HepG2 (cell line): ENCODE measurements around the gene CBLB. TPM values are rescaled to one million over a fixed set of nuclear protein-coding genes. Genes with fewer than 3 reads are reported as not detected.

Experiments
- ATAC-seq: fragments of 200-7000 bp; cut with Tn5 transposase; 3 replicates; pipeline ENCODE4 v1.9.1; 2020; ENCODE audit warnings: mild to moderate bottlenecking, moderate library complexity
- BruUV-seq: library from RNA; stranded (reverse); fragments of 400-500 nt; replicated peaks from 2 replicates; lab custom pipeline; 2021; lab: Mats Ljungman, UMichigan
- CTCF ChIA-PET: fragments of 300-600 bp; formaldehyde crosslinking; extraction: SDS; loops from one replicate; lab custom pipeline; 2021; ENCODE audit warnings: low total read pairs, inconsistent platforms, low intra/inter-chr PET ratio; lab: Yijun Ruan, JAX
- POLR2A ChIA-PET: fragments of 350-600 bp; sonication (Branson Sonifier 250); formaldehyde crosslinking; loops from one replicate; lab custom pipeline; 2020; ENCODE audit warnings: antibody characterized with exemption, inconsistent platforms; lab: Yijun Ruan, JAX
- DNase-seq: peaks from one replicate; pipeline ENCODE4 v3.0.0-alpha.2; 2015; ENCODE audit warnings: low spot score
- FAIRE-seq: peaks from 3 replicates; lab custom pipeline; 2011; peaks lifted over from hg19 to GRCh38; lab: Jason Lieb, UNC
- H2AFZ ChIP-seq: one replicate; pipeline ENCODE4 v1.6.1; 2011; ENCODE audit warnings: low read length, inconsistent platforms
- H3K27ac ChIP-seq: fragments of 300-600 bp; 3 replicates; pipeline ENCODE4 v1.8.0; 2011; ENCODE audit warnings: mixed run types, mild to moderate bottlenecking, mixed read lengths, low read length, inconsistent platforms; ENCODE audit not compliant: insufficient read depth; ENCODE audit errors: extremely low read length
- H3K27me3 ChIP-seq, 2 experiments: fragments of 200-600 bp in 1 of 2; 2 replicates in 1 of 2; 3 replicates in 1 of 2; pipeline versions ENCODE4 v1.6.0 to v1.8.0; 2011; ENCODE audit warnings: low read length in 2 of 2, mild to moderate bottlenecking in 2 of 2, moderate library complexity in 2 of 2, inconsistent platforms in 1 of 2; ENCODE audit not compliant: insufficient read depth in 2 of 2, control insufficient read depth in 1 of 2
- H3K36me3 ChIP-seq, 2 experiments: fragments of 200-600 bp in 1 of 2; replicated peaks in 1 of 2; 2 replicates in 1 of 2; 3 replicates in 1 of 2; pipeline versions ENCODE4 v1.5.1 to v1.8.0; 2011; ENCODE audit warnings: low read length in 2 of 2, inconsistent platforms in 1 of 2; ENCODE audit not compliant: insufficient read depth in 2 of 2, control insufficient read depth in 1 of 2
- H3K4me1 ChIP-seq: 2 replicates; pipeline ENCODE4 v1.5.1; 2012; ENCODE audit warnings: low read length, inconsistent platforms; ENCODE audit not compliant: insufficient read depth
- H3K4me2 ChIP-seq: 2 replicates; pipeline ENCODE4 v1.6.0; 2011; ENCODE audit warnings: low read depth, low read length, inconsistent platforms
- H3K4me3 ChIP-seq, 3 experiments: fragments of 200-600 bp in 1 of 3; sonication (generic), shearing (Covaris generic) in 1 of 3; replicated peaks in 1 of 3; 2 replicates each; pipeline ENCODE4 v1.5.1; 2011 to 2016; ENCODE audit warnings: low read length in 3 of 3, inconsistent platforms in 2 of 3, low read depth in 2 of 3, mild to moderate bottlenecking in 2 of 3, control low read depth in 1 of 3, mixed read lengths in 1 of 3; ENCODE audit not compliant: insufficient read depth in 1 of 3
- H3K79me2 ChIP-seq: one replicate; pipeline ENCODE4 v1.6.1; 2011; ENCODE audit warnings: low read length, inconsistent platforms; ENCODE audit not compliant: insufficient read depth
- H3K9ac ChIP-seq: 2 replicates; pipeline ENCODE4 v1.6.0; 2011; ENCODE audit warnings: mild to moderate bottlenecking, low read depth, low read length, inconsistent platforms; ENCODE audit not compliant: insufficient read depth
- H3K9me3 ChIP-seq: 2 replicates; pipeline ENCODE4 v1.5.1; 2012; ENCODE audit warnings: mild to moderate bottlenecking, low read length
- H4K20me1 ChIP-seq: 2 replicates; pipeline ENCODE4 v1.6.0; 2011; ENCODE audit warnings: inconsistent platforms, mild to moderate bottlenecking, low read length, moderate library complexity; ENCODE audit not compliant: insufficient read depth
- MBD4 ChIP-seq: IDR thresholded peaks from 2 replicates; pipeline ENCODE4 v1.6.1; 2012; ENCODE audit warnings: low read length, inconsistent platforms, borderline replicate concordance
- MYNN ChIP-seq: sonication (generic); formaldehyde crosslinking; IDR thresholded peaks from 2 replicates; pipeline ENCODE4 v1.4.0; 2020; ENCODE audit warnings: mild to moderate bottlenecking, low read depth, missing genetic modification reagents
- SIX4 ChIP-seq: sonication (generic); formaldehyde crosslinking; IDR thresholded peaks from 2 replicates; pipeline ENCODE4 v1.4.0; 2020; ENCODE audit warnings: missing genetic modification reagents
- STAG1 ChIP-seq: sonication (generic); formaldehyde crosslinking; IDR thresholded peaks from 2 replicates; pipeline ENCODE4 v1.4.0; 2020; ENCODE audit warnings: missing genetic modification reagents
- TOPORS ChIP-seq: sonication (generic); formaldehyde crosslinking; IDR thresholded peaks from 2 replicates; pipeline ENCODE4 v1.8.0; 2023; ENCODE audit warnings: mild to moderate bottlenecking, missing genetic modification reagents
- ZKSCAN5 ChIP-seq: sonication (generic); formaldehyde crosslinking; IDR thresholded peaks from 2 replicates; pipeline ENCODE4 v1.5.1; 2020; ENCODE audit warnings: mild to moderate bottlenecking, missing genetic modification reagents
- ZNF354B ChIP-seq: sonication (generic); formaldehyde crosslinking; IDR thresholded peaks from 2 replicates; pipeline ENCODE4 v1.8.0; 2022; ENCODE audit warnings: mild to moderate bottlenecking, missing genetic modification reagents
- ZNF577 ChIP-seq: sonication (generic); formaldehyde crosslinking; IDR thresholded peaks from 2 replicates; pipeline ENCODE4 v1.4.0; 2020; ENCODE audit warnings: mild to moderate bottlenecking, low read depth, missing genetic modification reagents, borderline replicate concordance
- ZNF713 ChIP-seq: sonication (generic); formaldehyde crosslinking; IDR thresholded peaks from 2 replicates; pipeline ENCODE4 v1.4.0; 2020; ENCODE audit warnings: mild to moderate bottlenecking, missing genetic modification reagents
- WGBS: methylation state at CpG from one replicate; pipeline ENCODE4 v1.1.6; 2017; ENCODE audit warnings: low lambda C conversion rate; 5-methylcytosine and 5-hydroxymethylcytosine counted together
- in situ Hi-C: cut with HindIII; loops from 2 replicates; pipeline ENCODE4 v1.10.0; 2017; ENCODE audit warnings: low pct_unique_long_range_greater_than_20kb; ENCODE audit not compliant: extremely low pct_ligation_motif_present
- intact Hi-C: fragments of 100-400 bp; cut with micrococcal nuclease; formaldehyde crosslinking; loops from one replicate; pipeline ENCODE4 v1.10.0; 2022; ENCODE audit not compliant: unreplicated experiment
- polyA plus RNA-seq, 8 experiments: library from polyadenylated mRNA; depleted of rRNA in 3 of 8; stranded (reverse) in 7 of 8; unstranded in 1 of 8; fragments of >200 nt; fragmentation: Illumina TruSeq in 4 of 8; extraction: Trizol in 4 of 8; gene quantifications; 2 replicates each; pipeline versions ENCODE4 v1.2.1 to v1.2.3, GENCODE V29; 2011 to 2016; ENCODE audit warnings: low read depth in 4 of 8, missing spikeins in 1 of 8, mixed read lengths in 1 of 8; ENCODE audit not compliant: insufficient read depth in 1 of 8
- total RNA-seq, 5 experiments: library from RNA; depleted of rRNA; stranded (reverse); fragments of >200 nt; fragmentation: Illumina TruSeq; extraction: Trizol; gene quantifications; 2 replicates each; pipeline ENCODE4 v1.2.3, GENCODE V29; 2016; ENCODE audit warnings: low read depth in 1 of 5
- TF ChIP-seq, protein P1 (sequence below): sonication (generic); formaldehyde crosslinking; conservative IDR thresholded peaks from 2 replicates; pipeline ENCODE4 v1.4.0; 2020; ENCODE audit warnings: missing genetic modification reagents
- TF ChIP-seq, protein P2 (sequence below): IDR thresholded peaks from 2 replicates; pipeline ENCODE4 v1.6.1; 2018; ENCODE audit warnings: missing genetic modification reagents, mild to moderate bottlenecking, missing compliant biosample characterization
- TF ChIP-seq, protein P3 (sequence below): sonication (generic); formaldehyde crosslinking; IDR thresholded peaks from 2 replicates; pipeline ENCODE4 v1.9.0; 2022; ENCODE audit warnings: low read depth, missing genetic modification reagents

The CBLB gene
- total and polyA plus RNA-seq, 2 of the 13 experiments (the other 11 are each of a cell fraction or from before 2014, with no cell fraction given), result 9.8 to 16.4 TPM

DNA sequence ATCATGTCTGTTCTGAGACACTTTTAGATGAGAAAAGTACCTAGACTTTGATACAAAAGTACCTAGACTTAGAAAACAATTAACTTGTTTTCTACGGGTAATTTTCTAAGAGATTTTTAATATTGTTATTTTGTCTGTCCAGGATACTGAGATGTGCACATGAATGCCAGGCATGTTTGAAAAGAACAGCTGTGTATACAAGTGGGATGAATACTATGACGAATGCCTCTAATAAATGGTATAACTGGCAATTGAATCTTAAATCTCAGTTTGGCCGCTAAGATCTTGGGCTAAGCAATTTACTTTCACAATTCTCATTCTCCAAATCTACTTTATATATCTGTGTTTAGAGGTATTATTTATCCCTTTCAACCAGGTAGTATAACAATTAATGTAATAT lies 207.4 kb downstream of the CBLB start (continued):
- TF ChIP-seq, protein P1, sequence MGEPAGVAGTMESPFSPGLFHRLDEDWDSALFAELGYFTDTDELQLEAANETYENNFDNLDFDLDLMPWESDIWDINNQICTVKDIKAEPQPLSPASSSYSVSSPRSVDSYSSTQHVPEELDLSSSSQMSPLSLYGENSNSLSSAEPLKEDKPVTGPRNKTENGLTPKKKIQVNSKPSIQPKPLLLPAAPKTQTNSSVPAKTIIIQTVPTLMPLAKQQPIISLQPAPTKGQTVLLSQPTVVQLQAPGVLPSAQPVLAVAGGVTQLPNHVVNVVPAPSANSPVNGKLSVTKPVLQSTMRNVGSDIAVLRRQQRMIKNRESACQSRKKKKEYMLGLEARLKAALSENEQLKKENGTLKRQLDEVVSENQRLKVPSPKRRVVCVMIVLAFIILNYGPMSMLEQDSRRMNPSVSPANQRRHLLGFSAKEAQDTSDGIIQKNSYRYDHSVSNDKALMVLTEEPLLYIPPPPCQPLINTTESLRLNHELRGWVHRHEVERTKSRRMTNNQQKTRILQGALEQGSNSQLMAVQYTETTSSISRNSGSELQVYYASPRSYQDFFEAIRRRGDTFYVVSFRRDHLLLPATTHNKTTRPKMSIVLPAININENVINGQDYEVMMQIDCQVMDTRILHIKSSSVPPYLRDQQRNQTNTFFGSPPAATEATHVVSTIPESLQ, result no peak
- TF ChIP-seq ZKSCAN5 (CRISPR knock-in tag), result no peak
- no peak for TF ChIP-seq SIX4
- TF ChIP-seq, protein P2, sequence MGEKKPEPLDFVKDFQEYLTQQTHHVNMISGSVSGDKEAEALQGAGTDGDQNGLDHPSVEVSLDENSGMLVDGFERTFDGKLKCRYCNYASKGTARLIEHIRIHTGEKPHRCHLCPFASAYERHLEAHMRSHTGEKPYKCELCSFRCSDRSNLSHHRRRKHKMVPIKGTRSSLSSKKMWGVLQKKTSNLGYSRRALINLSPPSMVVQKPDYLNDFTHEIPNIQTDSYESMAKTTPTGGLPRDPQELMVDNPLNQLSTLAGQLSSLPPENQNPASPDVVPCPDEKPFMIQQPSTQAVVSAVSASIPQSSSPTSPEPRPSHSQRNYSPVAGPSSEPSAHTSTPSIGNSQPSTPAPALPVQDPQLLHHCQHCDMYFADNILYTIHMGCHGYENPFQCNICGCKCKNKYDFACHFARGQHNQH (CRISPR knock-in tag), result no peak

DNA sequence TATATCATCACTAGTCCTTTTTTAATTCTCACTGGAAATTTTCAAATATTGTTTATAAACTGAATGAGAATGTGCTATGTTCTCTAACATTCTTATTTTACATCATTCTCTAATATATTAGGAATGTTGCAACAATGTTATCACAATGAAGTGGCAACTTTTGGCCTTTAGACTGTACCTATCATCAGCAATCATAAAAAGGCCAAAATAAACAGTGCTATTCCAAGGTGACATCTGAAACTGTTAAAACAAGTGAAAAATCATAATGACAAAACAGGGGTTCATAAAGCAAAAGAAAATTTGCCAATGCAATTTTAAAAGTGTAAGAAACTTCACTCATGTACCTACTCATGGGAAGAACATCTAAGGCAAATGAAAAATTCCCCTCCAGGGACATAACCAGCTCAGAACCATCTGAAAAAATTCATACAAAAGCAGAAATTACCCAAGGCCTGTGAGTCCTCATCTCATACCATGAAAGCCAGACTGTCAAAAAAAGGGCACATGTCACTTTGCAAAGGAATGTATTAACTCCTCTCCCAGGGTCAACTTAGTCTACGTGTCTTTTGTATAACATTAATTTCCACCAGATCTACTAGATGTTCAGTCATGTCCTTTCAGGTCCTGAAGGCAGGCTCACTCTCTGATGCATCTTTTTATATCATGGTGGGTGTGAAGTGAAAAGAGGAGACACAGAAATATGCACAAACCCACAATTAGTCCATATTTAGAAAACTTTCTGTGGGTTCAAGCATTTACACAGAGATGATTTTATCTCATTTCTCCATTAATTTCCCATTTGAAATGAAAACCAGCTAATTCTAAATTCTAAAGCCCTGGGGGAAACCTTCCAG lies 211.9 kb downstream of the CBLB start:
- Histone ChIP-seq H3K9ac (no peak overlapping the region), H3K79me2 (no peaks in the 10 kb centered on the region), H3K27me3 (no peaks in the 10 kb centered on the region), H3K4me3 (no peak overlapping the region), H3K4me2 (no peak overlapping the region), H3K9me3 (no peaks in the 10 kb centered on the region), H3K4me1 (peaks cover 5% of the 10 kb centered on the region; the same call in 1 of the 2 replicates), H3K36me3 (peaks cover 3 to 12% of the 10 kb centered on the region in 2 experiments; a peak in 2 of 5 replicates), H3K27ac (no peak overlapping the region), H2AFZ (no peak overlapping the region), H4K20me1 (no peaks in the 10 kb centered on the region)
- 100% methylated on average over 1 of the region's 1 CpG for WGBS
- ChIA-PET CTCF (no interaction called here), POLR2A (no interaction called here)
- in situ Hi-C loops (no loop called here), intact Hi-C loops (no loop called here)
- no TSS peak for BruUV-seq
- FAIRE-seq, result no peak
- no peak for TF ChIP-seq STAG1 (CRISPR knock-in tag)
- TF ChIP-seq, protein P3, sequence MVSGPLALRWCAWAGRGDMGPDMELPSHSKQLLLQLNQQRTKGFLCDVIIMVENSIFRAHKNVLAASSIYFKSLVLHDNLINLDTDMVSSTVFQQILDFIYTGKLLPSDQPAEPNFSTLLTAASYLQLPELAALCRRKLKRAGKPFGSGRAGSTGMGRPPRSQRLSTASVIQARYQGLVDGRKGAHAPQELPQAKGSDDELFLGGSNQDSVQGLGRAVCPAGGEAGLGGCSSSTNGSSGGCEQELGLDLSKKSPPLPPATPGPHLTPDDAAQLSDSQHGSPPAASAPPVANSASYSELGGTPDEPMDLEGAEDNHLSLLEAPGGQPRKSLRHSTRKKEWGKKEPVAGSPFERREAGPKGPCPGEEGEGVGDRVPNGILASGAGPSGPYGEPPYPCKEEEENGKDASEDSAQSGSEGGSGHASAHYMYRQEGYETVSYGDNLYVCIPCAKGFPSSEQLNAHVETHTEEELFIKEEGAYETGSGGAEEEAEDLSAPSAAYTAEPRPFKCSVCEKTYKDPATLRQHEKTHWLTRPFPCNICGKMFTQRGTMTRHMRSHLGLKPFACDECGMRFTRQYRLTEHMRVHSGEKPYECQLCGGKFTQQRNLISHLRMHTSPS (CRISPR knock-in tag), result no peak
- TF ChIP-seq ZNF577 (CRISPR knock-in tag), result no peak
- TF ChIP-seq ZNF713 (CRISPR knock-in tag), result no peak
- TF ChIP-seq ZNF354B (CRISPR knock-in tag), result no peak
- no peak for TF ChIP-seq MBD4
- TF ChIP-seq MYNN (CRISPR knock-in tag), result no peak
- TF ChIP-seq TOPORS, result no peak
- no peak for ATAC-seq
- DNase-seq, result peak; percentile 1
